Muscle of arm (tissue), 12 donors: ENCODE results near the gene RSU1. TPM values are rescaled to one million over a fixed set of nuclear protein-coding genes. Genes with fewer than 3 reads are reported as not detected.

Experiments used
- DNase-seq: peaks from one replicate; pipeline ENCODE4 v3.0.0-alpha.2; 2013
- polyA plus RNA-seq, 12 donors: library from polyadenylated mRNA; unstranded; fragments of 120-200 nt; gene quantifications; one replicate each; pipeline ENCODE4 v1.2.1, GENCODE V29; 2013; ENCODE audit not compliant: insufficient read length in 12 of 12

RSU1 gene
- polyA plus RNA-seq, 12 donors, result 68.6 to 113 (median 92.7) TPM; not detected in 1

DNA sequence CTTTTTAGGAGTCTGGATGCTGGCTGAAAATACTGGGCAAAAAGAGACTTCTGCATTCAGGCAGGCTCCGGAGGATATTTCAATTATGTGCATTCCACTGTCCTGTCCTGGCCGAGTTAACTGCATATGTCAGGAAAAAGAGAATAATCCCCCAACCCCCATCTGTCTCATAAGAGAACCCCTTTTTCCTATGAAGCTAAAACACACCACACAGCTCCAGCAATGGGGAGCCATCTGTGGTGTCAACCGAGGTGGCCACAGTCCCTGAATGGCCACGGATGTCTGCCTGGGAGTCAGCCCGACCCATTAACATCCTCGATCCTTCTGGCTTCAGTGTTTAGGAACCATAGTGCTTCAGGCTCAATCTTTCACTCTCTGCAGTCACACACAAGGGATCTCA lies 70.4 kb downstream of the RSU1 start:
- no peak for DNase-seq

DNA sequence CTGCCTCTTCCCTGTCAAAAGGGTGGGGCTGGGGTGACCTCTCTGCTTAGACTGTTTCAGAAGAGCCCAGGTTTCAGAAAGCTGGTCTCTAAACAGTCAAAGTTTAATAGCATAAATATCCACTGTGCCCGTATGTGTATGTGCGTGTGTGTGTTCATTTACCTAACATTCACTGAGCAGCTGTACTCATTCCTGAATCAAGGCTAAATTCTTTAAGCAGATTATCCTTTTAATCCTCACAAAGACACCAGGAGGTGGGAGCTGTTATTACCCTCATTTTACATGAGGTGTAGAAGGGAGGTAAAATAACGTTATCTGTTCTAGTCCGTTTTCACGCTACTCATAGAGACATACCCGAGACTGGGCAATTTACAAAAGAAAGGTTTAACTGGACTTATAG lies 72.2 kb downstream of the RSU1 start:
- no peak for DNase-seq

GRCh38 chr10:16742165-16742960 lies 74.9 kb downstream of the RSU1 start:
- DNase-seq, result no peak

DNA sequence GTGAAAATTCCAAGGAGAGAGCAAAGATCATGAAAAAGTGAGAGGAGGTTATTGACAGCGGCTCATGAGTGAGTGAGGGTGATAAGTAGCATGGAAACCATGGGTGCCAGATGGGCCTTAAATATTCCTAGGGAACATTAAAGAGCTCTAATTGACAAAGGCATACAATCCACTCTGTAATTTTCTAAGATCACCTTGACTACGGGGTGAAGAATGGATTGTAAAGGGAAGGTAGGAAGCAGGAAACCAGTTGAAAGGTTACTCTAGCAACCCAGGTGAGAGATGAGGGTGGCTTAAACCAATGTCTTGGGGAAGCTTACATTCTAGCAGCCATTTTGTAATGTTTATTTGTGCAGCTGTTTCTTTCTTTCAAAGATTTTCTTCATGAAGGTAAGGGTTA lies 75.7 kb downstream of the RSU1 start:
- DNase-seq, result no peak

- DNase-seq, result no peak
Measured at GRCh38 chr10:16737420-16737819, 79.8 kb downstream of the RSU1 start.

GRCh38 chr10:16735671-16736070 lies 81.6 kb downstream of the RSU1 start:
- no peak for DNase-seq

GRCh38 chr10:16732376-16732775 lies 84.8 kb downstream of the RSU1 start:
- DNase-seq, result no peak

- DNase-seq, result no peak
Measured at GRCh38 chr10:16728266-16728665, 89.0 kb downstream of the RSU1 start.

- no peak for DNase-seq
Measured at GRCh38 chr10:16727666-16728065, 89.6 kb downstream of the RSU1 start.

- no peak for DNase-seq
Measured at GRCh38 chr10:16724509-16724908, 92.7 kb downstream of the RSU1 start.

- DNase-seq, result no peak
Measured at GRCh38 chr10:16720812-16721211, 96.4 kb downstream of the RSU1 start.

- peak; percentile 29 for DNase-seq
Measured at GRCh38 chr10:16717622-16718395, 99.4 kb downstream of the RSU1 start.

DNA sequence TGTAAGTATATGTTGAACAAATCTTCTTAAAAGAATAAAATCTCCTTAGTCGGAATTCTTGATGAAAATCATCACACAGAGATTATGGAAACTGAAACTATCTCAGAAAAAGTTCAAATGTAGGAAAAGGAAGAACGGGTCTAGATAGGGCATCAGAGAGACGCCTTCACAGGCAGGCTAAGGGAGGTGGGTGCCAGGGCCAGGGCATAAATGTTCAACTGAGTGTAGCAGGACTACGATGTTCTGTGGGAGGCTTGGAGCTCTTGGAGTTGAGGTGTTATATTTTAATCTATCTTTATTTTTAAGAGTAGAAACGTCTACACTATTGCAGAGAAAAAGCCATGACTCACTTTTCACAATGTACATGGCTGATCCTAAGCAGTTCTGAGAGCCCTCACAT lies 101.2 kb downstream of the RSU1 start:
- no peak for DNase-seq

DNA sequence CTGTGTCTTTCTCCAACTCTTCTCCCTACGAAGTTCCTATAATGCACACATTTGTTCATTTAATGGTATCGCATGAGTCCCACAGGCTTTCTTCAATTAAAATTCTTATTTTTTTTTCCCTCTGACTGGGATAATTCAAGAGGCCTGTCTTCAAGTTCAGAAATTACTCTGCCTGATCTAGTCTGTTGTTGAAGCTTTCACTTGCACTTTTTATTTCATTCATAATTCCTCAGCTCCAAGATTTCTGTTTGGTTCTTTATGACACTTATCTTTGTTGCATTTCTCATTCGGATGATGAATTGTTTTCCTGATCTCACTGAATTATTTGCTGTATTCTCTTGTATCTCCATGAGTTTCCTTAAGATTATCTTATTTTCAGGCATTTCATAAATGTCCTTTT lies 103.9 kb downstream of the RSU1 start:
- DNase-seq, result no peak

- DNase-seq, result no peak
Measured at GRCh38 chr10:16712883-16713282, 104.3 kb downstream of the RSU1 start.

- DNase-seq, result no peak
Measured at GRCh38 chr10:16700331-16700730, 116.9 kb downstream of the RSU1 start.

GRCh38 chr10:16699435-16700057 lies 117.7 kb downstream of the RSU1 start:
- no peak for DNase-seq

- no peak for DNase-seq
Measured at GRCh38 chr10:16698461-16698860, 118.8 kb downstream of the RSU1 start.

GRCh38 chr10:16690417-16690816 lies 126.8 kb downstream of the RSU1 start:
- DNase-seq, result no peak

DNA sequence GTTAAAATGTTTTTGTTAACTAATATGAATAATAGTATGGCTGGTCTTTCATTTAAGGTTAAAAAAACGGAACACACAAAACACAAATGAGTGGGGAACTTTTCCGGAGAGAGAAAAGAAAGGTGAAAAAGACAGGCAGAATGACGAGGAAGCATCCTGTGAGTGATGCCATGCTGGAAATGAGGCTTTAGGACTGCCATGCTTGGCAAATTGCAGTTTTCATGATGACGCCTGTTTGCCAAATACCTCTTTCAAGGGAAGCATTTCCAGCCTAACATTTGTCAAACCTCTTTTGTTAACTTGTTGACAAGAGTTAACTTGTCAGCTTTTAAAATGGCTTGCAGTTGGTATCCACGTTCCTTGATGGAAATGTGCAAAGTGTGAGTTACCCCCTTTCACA lies 127.5 kb downstream of the RSU1 start:
- DNase-seq, result no peak

GRCh38 chr10:16689227-16689626 lies 128.0 kb downstream of the RSU1 start:
- no peak for DNase-seq

- no peak for DNase-seq
Measured at GRCh38 chr10:16686054-16686902, 130.9 kb downstream of the RSU1 start.
